Activated T-cell treated with anti-CD3 and anti-CD28 coated beads, Interleukin-2, amount 50 U/mL, for 72 hours (primary cell): ENCODE results near the gene SKAP1. TPM values are rescaled to one million over a fixed set of nuclear protein-coding genes. Genes with fewer than 3 reads are reported as not detected.
A peak's percentile ranks its signal among the peaks of the same experiment; 100 is the strongest.
"Not testable (repeated sequence)": the region's sequence is repeated elsewhere in the genome, so short reads cannot be mapped to it uniquely, and the experiment has no call there.

Experiments
- ATAC-seq, 2 donors: fragments of 150-1000 bp; cut with Tn5 transposase; replicated peaks in 1 of 2; 2 replicates each; pipeline ENCODE4 v1.10.0; 2021; ENCODE audit warnings: moderate library complexity in 2 of 2, mild to moderate bottlenecking in 1 of 2
- DNase-seq, 2 donors: peaks; one replicate each; pipeline ENCODE4 v3.0.0; 2021 to 2022; ENCODE audit warnings: mixed read lengths in 1 of 2
- H3K27ac Mint-ChIP-seq: one replicate; pipeline ENCODE4 v1.8.0; 2022; ENCODE audit warnings: mild to moderate bottlenecking, moderate library complexity, mixed read lengths
- H3K27me3 Mint-ChIP-seq: one replicate; pipeline ENCODE4 v1.8.0; 2022; ENCODE audit warnings: low read depth, mixed read lengths
- H3K36me3 Mint-ChIP-seq, 2 donors: one replicate each; pipeline ENCODE4 v1.8.0; 2022; ENCODE audit warnings: mixed read lengths in 2 of 2, mild to moderate bottlenecking in 1 of 2; ENCODE audit not compliant: insufficient read depth in 2 of 2
- H3K4me1 Mint-ChIP-seq: one replicate; pipeline ENCODE4 v1.8.0; 2022; ENCODE audit warnings: low read depth, mixed read lengths
- H3K4me3 Mint-ChIP-seq, 2 donors: one replicate each; pipeline ENCODE4 v1.8.0; 2022; ENCODE audit warnings: mild to moderate bottlenecking in 2 of 2, mixed read lengths in 2 of 2, moderate library complexity in 2 of 2
- H3K9me3 Mint-ChIP-seq, 2 donors: one replicate each; pipeline ENCODE4 v1.8.0; 2022; ENCODE audit warnings: mixed read lengths in 2 of 2
- total RNA-seq, 2 donors: library from RNA; stranded (reverse); gene quantifications; one replicate each; pipeline ENCODE4 v1.2.3, GENCODE V29; 2022

Gene SKAP1
- total RNA-seq, 2 donors from 2014 or later: 96.6 to 108 TPM

- Mint-ChIP-seq H3K27ac (no peak overlapping the region), H3K9me3 (no peaks in the 10 kb centered on the region), H3K27me3 (no peaks in the 10 kb centered on the region), H3K4me1 (peaks cover 52% of the 10 kb centered on the region), H3K4me3 (no peak overlapping the region), H3K36me3 (peaks cover 1 to 4% of the 10 kb centered on the region in 2 donors)
- ATAC-seq: no peak
- DNase-seq: no peak
Measured at GRCh38 chr17:48195910-48196309, 234.1 kb downstream of the SKAP1 start.

DNA sequence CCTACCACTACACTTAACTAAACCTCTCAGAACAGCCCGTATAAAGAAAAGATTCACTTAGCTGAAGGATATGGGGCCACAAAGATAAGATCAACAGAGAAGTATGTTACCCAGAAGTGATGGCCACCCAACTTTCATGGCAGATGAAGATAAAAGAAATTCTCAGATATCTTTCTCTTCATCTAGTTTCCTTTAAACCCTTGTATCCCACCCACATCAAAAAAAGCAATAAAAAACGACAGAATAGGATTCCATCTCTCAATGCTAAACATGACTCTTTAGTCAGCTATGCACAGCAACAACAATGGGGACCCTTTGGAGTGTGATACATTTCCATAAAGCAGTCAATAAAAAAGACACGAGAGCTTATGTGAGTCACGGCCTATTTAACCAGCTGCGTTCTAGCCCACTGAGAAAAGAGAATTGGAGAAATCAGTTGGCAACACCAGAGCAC lies 235.9 kb downstream of the SKAP1 start:
- Mint-ChIP-seq H3K27me3 (no peaks in the 10 kb centered on the region), H3K4me3 (peak overlapping the region in 1 of 2 donors; percentile 19), H3K9me3 (no peaks in the 10 kb centered on the region), H3K27ac (peak overlapping the region; percentile 66), H3K4me1 (peaks cover 45% of the 10 kb centered on the region), H3K36me3 (peaks cover 1 to 2% of the 10 kb centered on the region in 2 donors)
- ATAC-seq (peak in 1 of 2 donors; percentile 55), DNase-seq (no peak)

GRCh38 chr17:48192321-48192731 lies 237.7 kb downstream of the SKAP1 start:
- Mint-ChIP-seq H3K27me3 (no peaks in the 10 kb centered on the region), H3K9me3 (no peaks in the 10 kb centered on the region), H3K4me3 (no peak overlapping the region), H3K36me3 (peaks cover 0 to 1% of the 10 kb centered on the region in 2 donors), H3K4me1 (peaks cover 39% of the 10 kb centered on the region), H3K27ac (peak overlapping the region; percentile 53)
- no peak for ATAC-seq
- no peak for DNase-seq

- no peak for ATAC-seq
- Mint-ChIP-seq H3K27me3 (no peaks in the 10 kb centered on the region), H3K9me3 (no peaks in the 10 kb centered on the region), H3K4me1 (peaks cover 39% of the 10 kb centered on the region), H3K4me3 (no peak overlapping the region), H3K36me3 (peaks cover 0 to 1% of the 10 kb centered on the region in 2 donors), H3K27ac (peak overlapping the region; percentile 52)
- DNase-seq: no peak
Measured at GRCh38 chr17:48191362-48191761, 238.7 kb downstream of the SKAP1 start.

- Mint-ChIP-seq H3K4me3 (no peak overlapping the region), H3K9me3 (no peaks in the 10 kb centered on the region), H3K4me1 (peaks cover 39% of the 10 kb centered on the region), H3K27me3 (no peaks in the 10 kb centered on the region), H3K27ac (no peak overlapping the region), H3K36me3 (peaks cover 0 to 1% of the 10 kb centered on the region in 2 donors)
- no peak for DNase-seq
- ATAC-seq: no peak
Measured at GRCh38 chr17:48190871-48191270, 239.1 kb downstream of the SKAP1 start.

GRCh38 chr17:48187872-48188608 lies 242.0 kb downstream of the SKAP1 start:
- H3K4me1 Mint-ChIP-seq: peaks cover 11% of the 10 kb centered on the region
- DNase-seq (no peak), ATAC-seq (no peak)
- no peak overlapping the region for H3K27ac Mint-ChIP-seq
- H3K4me3 Mint-ChIP-seq: no peak overlapping the region
- H3K36me3 Mint-ChIP-seq: peaks cover 0 to 2% of the 10 kb centered on the region in 2 donors
- H3K27me3 Mint-ChIP-seq: no peaks in the 10 kb centered on the region
- H3K9me3 Mint-ChIP-seq: no peaks in the 10 kb centered on the region

DNA sequence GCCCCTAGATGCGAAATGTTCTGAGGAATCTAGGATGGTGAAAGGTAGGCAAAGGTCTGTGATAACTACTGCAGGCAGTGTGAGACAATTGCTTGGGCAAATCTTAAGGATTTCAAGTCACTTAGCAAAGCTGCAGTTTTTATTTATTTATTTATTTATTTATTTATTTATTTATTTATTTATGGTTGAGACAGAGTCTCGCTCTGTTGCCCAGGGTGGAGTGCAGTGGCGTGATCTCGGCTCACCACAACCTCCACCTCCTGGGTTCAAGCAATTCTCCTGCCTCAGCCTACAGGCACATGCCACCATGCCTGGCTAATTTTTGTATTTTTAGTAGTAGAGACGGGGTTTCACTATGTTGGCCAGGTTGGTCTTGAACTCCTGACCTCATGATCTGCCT lies 243.7 kb downstream of the SKAP1 start:
- not testable (repeated sequence) for H3K27me3 Mint-ChIP-seq, H3K9me3 Mint-ChIP-seq, H3K27ac Mint-ChIP-seq, DNase-seq, ATAC-seq, H3K4me1 Mint-ChIP-seq, H3K4me3 Mint-ChIP-seq, H3K36me3 Mint-ChIP-seq

DNA sequence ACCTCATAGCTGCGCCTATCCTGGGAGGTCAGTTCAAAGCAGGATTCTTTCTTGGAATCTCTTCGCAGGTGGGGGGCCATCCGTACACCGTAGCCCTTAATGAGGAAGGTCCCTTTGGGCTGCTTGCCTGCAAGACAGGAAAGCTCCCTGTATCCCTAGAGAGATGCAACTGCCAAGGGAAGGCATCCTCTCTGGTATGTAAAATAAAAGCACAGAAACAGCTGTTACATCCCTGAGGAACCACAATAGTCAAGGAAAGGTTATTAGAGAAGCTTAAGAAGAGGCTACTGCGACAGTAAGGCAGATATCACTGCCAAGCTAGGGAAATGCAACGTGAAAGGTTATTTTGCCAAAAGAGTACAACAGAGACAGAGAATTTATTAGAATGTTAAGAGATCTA lies 245.3 kb downstream of the SKAP1 start:
- H3K4me3 Mint-ChIP-seq: no peak overlapping the region
- peaks cover 7% of the 10 kb centered on the region for H3K4me1 Mint-ChIP-seq
- ATAC-seq (no peak), DNase-seq (no peak)
- H3K9me3 Mint-ChIP-seq: no peaks in the 10 kb centered on the region
- H3K27me3 Mint-ChIP-seq: no peaks in the 10 kb centered on the region
- peaks cover 4 to 11% of the 10 kb centered on the region in 2 donors for H3K36me3 Mint-ChIP-seq
- H3K27ac Mint-ChIP-seq: peak overlapping the region; percentile 17

- Mint-ChIP-seq H3K9me3 (no peaks in the 10 kb centered on the region), H3K27ac (no peak overlapping the region), H3K27me3 (no peaks in the 10 kb centered on the region), H3K4me1 (peaks cover 14% of the 10 kb centered on the region), H3K36me3 (peaks cover 6 to 23% of the 10 kb centered on the region in 2 donors), H3K4me3 (no peak overlapping the region)
- DNase-seq (no peak), ATAC-seq (no peak)
Measured at GRCh38 chr17:48181653-48182052, 248.4 kb downstream of the SKAP1 start.

- Mint-ChIP-seq H3K27ac (no peak overlapping the region), H3K27me3 (no peaks in the 10 kb centered on the region), H3K4me1 (peaks cover 15% of the 10 kb centered on the region), H3K9me3 (no peaks in the 10 kb centered on the region), H3K36me3 (peaks cover 6 to 23% of the 10 kb centered on the region in 2 donors), H3K4me3 (no peak overlapping the region)
- no peak for DNase-seq
- no peak for ATAC-seq
Measured at GRCh38 chr17:48180842-48181629, 249.0 kb downstream of the SKAP1 start.

DNA sequence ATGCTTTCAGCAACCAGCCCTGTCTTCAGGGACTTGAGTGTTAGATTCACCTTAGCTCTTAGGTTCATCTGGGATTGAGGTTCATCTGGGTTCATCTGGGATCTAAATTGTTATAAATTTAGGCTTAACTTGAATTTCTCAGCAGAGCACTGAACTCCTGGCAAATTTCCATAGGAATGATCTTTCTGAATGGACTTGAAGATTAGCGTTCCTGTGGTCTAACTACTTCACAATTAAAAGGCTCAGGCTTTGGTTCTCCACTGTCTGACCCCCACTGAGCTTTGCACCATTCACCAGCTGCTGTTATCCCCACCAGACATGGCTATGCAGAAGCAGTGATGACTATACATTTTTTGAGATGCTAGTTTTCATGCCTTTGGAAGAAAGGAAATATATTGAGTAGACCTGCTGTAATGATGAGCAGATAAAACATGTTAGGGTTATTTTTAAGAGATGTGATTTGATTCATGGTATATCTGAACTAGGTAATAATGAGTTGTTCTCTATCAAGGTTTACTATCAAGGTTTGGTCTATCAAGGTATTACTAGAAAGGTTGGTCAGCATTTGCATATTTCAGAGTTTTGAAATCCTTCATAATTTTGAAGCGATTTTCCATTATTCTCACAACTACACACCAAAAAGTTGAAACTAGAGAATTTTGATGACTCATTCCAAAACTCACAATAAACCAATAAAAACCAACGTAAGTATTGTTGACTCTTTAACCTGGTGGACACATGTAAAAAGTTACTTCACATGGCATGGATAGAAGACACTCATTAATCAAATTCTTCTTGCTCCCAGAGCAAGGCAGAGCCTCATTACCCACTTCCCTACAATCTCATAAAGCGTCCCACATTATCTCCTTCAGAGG lies 250.7 kb downstream of the SKAP1 start:
- peak overlapping the region; percentile 25 for H3K27ac Mint-ChIP-seq
- H3K9me3 Mint-ChIP-seq: no peaks in the 10 kb centered on the region
- DNase-seq (no peak), ATAC-seq (peak in 1 of 2 donors; percentile 30)
- H3K36me3 Mint-ChIP-seq: peaks cover 4 to 23% of the 10 kb centered on the region in 2 donors
- H3K4me3 Mint-ChIP-seq: no peak overlapping the region
- H3K4me1 Mint-ChIP-seq: peaks cover 28% of the 10 kb centered on the region
- H3K27me3 Mint-ChIP-seq: no peaks in the 10 kb centered on the region

DNA sequence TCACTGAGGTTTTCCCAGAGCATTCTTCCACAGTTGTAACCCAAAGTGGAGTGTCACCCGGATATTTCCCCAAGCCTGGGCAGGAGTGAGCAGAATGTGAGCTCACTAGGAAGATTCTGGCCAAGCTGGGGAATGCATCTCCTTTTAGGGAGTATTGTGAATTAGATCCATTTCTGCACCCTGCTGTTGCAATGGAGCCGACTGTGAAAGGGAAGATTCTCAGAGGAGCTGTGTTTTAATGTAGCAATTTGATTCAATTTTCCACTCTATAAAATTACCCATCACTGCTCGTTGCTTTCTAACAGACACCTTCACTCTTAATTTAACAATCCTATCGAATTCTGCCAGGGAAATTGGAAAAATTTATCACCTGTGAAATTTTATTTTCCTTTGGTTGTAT lies 251.7 kb downstream of the SKAP1 start:
- H3K4me1 Mint-ChIP-seq: peaks cover 38% of the 10 kb centered on the region
- H3K9me3 Mint-ChIP-seq: no peaks in the 10 kb centered on the region
- no peak overlapping the region for H3K4me3 Mint-ChIP-seq
- DNase-seq (no peak), ATAC-seq (no peak)
- no peaks in the 10 kb centered on the region for H3K27me3 Mint-ChIP-seq
- peaks cover 4 to 23% of the 10 kb centered on the region in 2 donors for H3K36me3 Mint-ChIP-seq
- H3K27ac Mint-ChIP-seq: no peak overlapping the region

- no peaks in the 10 kb centered on the region for H3K9me3 Mint-ChIP-seq
- H3K27me3 Mint-ChIP-seq: no peaks in the 10 kb centered on the region
- ATAC-seq: no peak
- peaks cover 41% of the 10 kb centered on the region for H3K4me1 Mint-ChIP-seq
- H3K27ac Mint-ChIP-seq: no peak overlapping the region
- no peak overlapping the region for H3K4me3 Mint-ChIP-seq
- no peak for DNase-seq
- H3K36me3 Mint-ChIP-seq: peaks cover 4 to 23% of the 10 kb centered on the region in 2 donors
Measured at GRCh38 chr17:48177816-48178215, 252.2 kb downstream of the SKAP1 start.
